ENCODE results near the gene PKDREJ. TPM values are rescaled to one million over a fixed set of nuclear protein-coding genes. Genes with fewer than 3 reads are reported as not detected.

Gene PKDREJ
- total and polyA plus RNA-seq, 2 of the 4 experiments (the other 2 are of a cell fraction) = 0.02 TPM; not detected in 1

- Histone ChIP-seq H4K20me1 (ENCODE audit: insufficient read depth, low read length) (no peaks in the 10 kb centered on the region; the same call in 1 of the 2 replicates), H3K4me2 (ENCODE audit: low read depth, low read length) (no peak overlapping the region), H3K23ac (ENCODE audit: low read depth, low read length) (no peak overlapping the region), H4K91ac (ENCODE audit: insufficient read depth, low read depth, low read length) (no peak overlapping the region), H2BK120ac (ENCODE audit: low read depth, low read length) (no peak overlapping the region), H3K4ac (ENCODE audit: low read depth, low read length) (no peak overlapping the region), H3K4me3 (ENCODE audit: insufficient read depth, low read depth, low read length) (no peak overlapping the region), H3K14ac (replicated peaks; ENCODE audit: low read depth, low read length) (no peak overlapping the region), H3K9me3 (ENCODE audit: control insufficient read depth, insufficient read depth, low read length) (no peaks in the 10 kb centered on the region), H2AK9ac (replicated peaks; ENCODE audit: low read depth, low read length, poor library complexity) (no peak overlapping the region), H3K56ac (ENCODE audit: extremely low read depth, insufficient read depth, low read length) (no peak overlapping the region), H3K27me3 (ENCODE audit: control insufficient read depth, insufficient read depth, low read length) (no peaks in the 10 kb centered on the region), H2BK5ac (ENCODE audit: low read depth, low read length, poor library complexity, severe bottlenecking) (no peak overlapping the region), H4K5ac (ENCODE audit: low read depth, low read length) (no peak overlapping the region), H3K36me3 (ENCODE audit: control insufficient read depth, insufficient read depth, low read length) (peaks cover 25% of the 10 kb centered on the region), H3K4me1 (ENCODE audit: control insufficient read depth, insufficient read depth, low read length) (peaks cover 4% of the 10 kb centered on the region), H2BK15ac (ENCODE audit: low read depth, low read length) (no peak overlapping the region), H3K9ac (ENCODE audit: low read depth, low read length) (no peak overlapping the region), H3K9me1 (ENCODE audit: insufficient read depth, low read length) (peaks cover 14% of the 10 kb centered on the region), H3K27ac (ENCODE audit: insufficient read depth, low read length) (no peak overlapping the region), H3K79me1 (ENCODE audit: low read depth in 1 of 2, low read length in 2 of 2) (peaks cover 0 to 15% of the 10 kb centered on the region in 2 experiments; a peak in 3 of 4 replicates), H2AFZ (replicated peaks; ENCODE audit: low read length, poor library complexity) (no peak overlapping the region), H3K18ac (ENCODE audit: low read depth, low read length) (no peak overlapping the region), H2AK5ac (ENCODE audit: low read depth, low read length) (no peak overlapping the region), H2BK20ac (ENCODE audit: low read depth, low read length) (no peak overlapping the region), H4K8ac (ENCODE audit: low read depth in 2 of 2, low read length in 2 of 2) (no peak overlapping the region)
- in situ Hi-C loops (cut with MboI; ENCODE audit: low sequenced_read_pairs) = no loop called here
- ChIA-PET POLR2A (ENCODE audit: unreplicated experiment) (no interaction called here), CTCF (no interaction called here)
- no peak for TF ChIP-seq RFX5 (IDR thresholded peaks at IDR 0.05; ENCODE audit: low read depth, low read length)
- TF ChIP-seq POLR2A (IDR thresholded peaks at IDR 0.05; ENCODE audit: low read depth, low read length) = no peak
- no peak for TF ChIP-seq NFE2L2 (IDR thresholded peaks at IDR 0.05; ENCODE audit: low read depth, low read length)
- no peak for TF ChIP-seq USF2 (IDR thresholded peaks at IDR 0.05; ENCODE audit: low read depth, low read length)
- no peak for TF ChIP-seq CHD1 (IDR thresholded peaks at IDR 0.05; ENCODE audit: low read depth, low read length)
- no peak for TF ChIP-seq SMC3 (IDR thresholded peaks at IDR 0.05; ENCODE audit: low read depth, low read length)
- TF ChIP-seq RAD21 (IDR thresholded peaks at IDR 0.05; ENCODE audit: low read length) = no peak
- no peak for TF ChIP-seq CTCF (conservative IDR thresholded peaks at IDR 0.05; ENCODE audit: low read depth, low read length)
- TF ChIP-seq MAZ (IDR thresholded peaks at IDR 0.05; ENCODE audit: borderline replicate concordance, low read depth, low read length) = no peak
- no peak for TF ChIP-seq RCOR1 (IDR thresholded peaks at IDR 0.05; ENCODE audit: insufficient replicate concordance, low read length)
- no peak for TF ChIP-seq MXI1 (IDR thresholded peaks at IDR 0.05; ENCODE audit: borderline replicate concordance, low read depth, low read length)
- no peak for TF ChIP-seq MAFK (IDR thresholded peaks at IDR 0.05; ENCODE audit: low read depth, low read length)
- no peak for TF ChIP-seq FOS (IDR thresholded peaks at IDR 0.05; ENCODE audit: low read depth, low read length)
- TF ChIP-seq BHLHE40 (IDR thresholded peaks at IDR 0.05; ENCODE audit: low read depth, low read length) = no peak
- no peak for TF ChIP-seq ELK1 (IDR thresholded peaks at IDR 0.05; ENCODE audit: borderline replicate concordance, low read depth, low read length)
- TF ChIP-seq CEBPB (IDR thresholded peaks at IDR 0.05; ENCODE audit: low read depth, low read length) = no peak
- WGBS, 2 experiments (ENCODE audit: extremely low coverage in 2 of 2, insufficient read length in 1 of 2) = 40% methylated on average over 1 of the region's 5 CpGs; no CpG with 5 or more reads in 1 of the 2 experiments
- no TSS peak for BruUV-seq (replicated peaks)
- no peak for DNase-seq
- ATAC-seq (ENCODE audit: low read depth) = no peak
- intact Hi-C loops (cut with micrococcal nuclease) = no loop called here
- dilution Hi-C loops (cut with HindIII; ENCODE audit: low sequenced_read_pairs, unreplicated experiment) = no loop called here
Measured at GRCh38 chr22:46241396-46242007, 21.6 kb downstream of the PKDREJ start.
